CD4-positive, alpha-beta memory T cell (primary cell): Measurements from ENCODE around the gene NOP14. TPM values are rescaled to one million over a fixed set of nuclear protein-coding genes. Genes with fewer than 3 reads are reported as not detected.
A peak's percentile ranks its signal among the peaks of the same experiment; 100 is the strongest.

Source experiments
- CTCF ChIA-PET: fragments of 350-600 bp; sonication (Branson Sonifier 250); formaldehyde crosslinking; loops from one replicate; lab custom pipeline; 2021; ENCODE audit warnings: inconsistent platforms; ENCODE audit not compliant: partially characterized antibody; lab: Charles Lee
- POLR2A ChIA-PET: fragments of 350-600 bp; sonication (Branson Sonifier 250); formaldehyde crosslinking; loops from one replicate; lab custom pipeline; 2021; ENCODE audit not compliant: partially characterized antibody; lab: Charles Lee
- DNase-seq, 5 donors: peaks; one replicate each; pipeline versions ENCODE4 v3.0.0 to v3.0.0-alpha.2; 2020 to 2022; ENCODE audit warnings: mixed read lengths in 1 of 5
- H3K27ac ChIP-seq: one replicate; pipeline ENCODE4 v1.7.0; 2013; ENCODE audit warnings: low read depth, low read length
- H3K27me3 ChIP-seq: 2 replicates; pipeline ENCODE4 v1.7.0; 2013; ENCODE audit warnings: mild to moderate bottlenecking, low read length, moderate library complexity; ENCODE audit not compliant: insufficient read depth
- H3K36me3 ChIP-seq: 2 replicates; pipeline ENCODE4 v1.7.0; 2013; ENCODE audit warnings: mild to moderate bottlenecking, low read length, moderate library complexity; ENCODE audit not compliant: insufficient read depth
- H3K4me1 ChIP-seq: 2 replicates; pipeline ENCODE4 v1.7.0; 2013; ENCODE audit warnings: mild to moderate bottlenecking, low read length, moderate library complexity; ENCODE audit not compliant: insufficient read depth
- H3K4me3 ChIP-seq, 2 donors: one replicate each; pipeline ENCODE4 v1.7.0; 2013; ENCODE audit warnings: low read length in 2 of 2, mild to moderate bottlenecking in 1 of 2
- H3K9me3 ChIP-seq, 2 donors: one replicate each; pipeline ENCODE4 v1.7.0; 2013; ENCODE audit warnings: low read length in 2 of 2, control low read depth in 1 of 2; ENCODE audit not compliant: control insufficient read depth in 1 of 2
- H3K27ac Mint-ChIP-seq, 7 donors: one replicate each; pipeline ENCODE4 v1.8.0; 2020 to 2021; ENCODE audit warnings: mixed read lengths in 7 of 7, mild to moderate bottlenecking in 6 of 7, inconsistent platforms in 3 of 7, moderate library complexity in 3 of 7
- H3K27me3 Mint-ChIP-seq, 2 donors: one replicate each; pipeline ENCODE4 v1.8.0; 2020 to 2021; ENCODE audit warnings: mixed read lengths in 2 of 2
- H3K36me3 Mint-ChIP-seq, 2 donors: one replicate each; pipeline ENCODE4 v1.8.0; 2020 to 2021; ENCODE audit warnings: mixed read lengths in 2 of 2, inconsistent platforms in 1 of 2, mild to moderate bottlenecking in 1 of 2
- H3K4me1 Mint-ChIP-seq, 4 donors: one replicate each; pipeline ENCODE4 v1.8.0; 2020 to 2021; ENCODE audit warnings: mixed read lengths in 4 of 4, mild to moderate bottlenecking in 1 of 4
- H3K4me3 Mint-ChIP-seq, 8 donors: one replicate each; pipeline ENCODE4 v1.8.0; 2020 to 2021; ENCODE audit warnings: mixed read lengths in 8 of 8, mild to moderate bottlenecking in 7 of 8, moderate library complexity in 6 of 8, inconsistent platforms in 3 of 8
- H3K9me3 Mint-ChIP-seq, 8 donors: one replicate each; pipeline ENCODE4 v1.8.0; 2020 to 2021; ENCODE audit warnings: mixed read lengths in 8 of 8, mild to moderate bottlenecking in 5 of 8, inconsistent platforms in 3 of 8, moderate library complexity in 1 of 8
- intact Hi-C: fragments of 100-400 bp; cut with micrococcal nuclease; formaldehyde crosslinking; loops from one replicate; pipeline ENCODE4 v1.15.1; 2023
- polyA plus RNA-seq, 2 donors: library from polyadenylated mRNA; unstranded; fragments of 300-500 nt; fragmentation: Illumina TruSeq; gene quantifications; one replicate each; pipeline ENCODE4 v1.2.3, GENCODE V29; 2021
- total RNA-seq, 2 experiments: library from RNA; stranded (reverse); gene quantifications; one replicate each; pipeline ENCODE4 v1.2.3, GENCODE V29; 2021

The NOP14 gene
- total and polyA plus RNA-seq, 4 experiments from 2014 or later: 2.6 to 41.4 (median 38.4) TPM

DNA sequence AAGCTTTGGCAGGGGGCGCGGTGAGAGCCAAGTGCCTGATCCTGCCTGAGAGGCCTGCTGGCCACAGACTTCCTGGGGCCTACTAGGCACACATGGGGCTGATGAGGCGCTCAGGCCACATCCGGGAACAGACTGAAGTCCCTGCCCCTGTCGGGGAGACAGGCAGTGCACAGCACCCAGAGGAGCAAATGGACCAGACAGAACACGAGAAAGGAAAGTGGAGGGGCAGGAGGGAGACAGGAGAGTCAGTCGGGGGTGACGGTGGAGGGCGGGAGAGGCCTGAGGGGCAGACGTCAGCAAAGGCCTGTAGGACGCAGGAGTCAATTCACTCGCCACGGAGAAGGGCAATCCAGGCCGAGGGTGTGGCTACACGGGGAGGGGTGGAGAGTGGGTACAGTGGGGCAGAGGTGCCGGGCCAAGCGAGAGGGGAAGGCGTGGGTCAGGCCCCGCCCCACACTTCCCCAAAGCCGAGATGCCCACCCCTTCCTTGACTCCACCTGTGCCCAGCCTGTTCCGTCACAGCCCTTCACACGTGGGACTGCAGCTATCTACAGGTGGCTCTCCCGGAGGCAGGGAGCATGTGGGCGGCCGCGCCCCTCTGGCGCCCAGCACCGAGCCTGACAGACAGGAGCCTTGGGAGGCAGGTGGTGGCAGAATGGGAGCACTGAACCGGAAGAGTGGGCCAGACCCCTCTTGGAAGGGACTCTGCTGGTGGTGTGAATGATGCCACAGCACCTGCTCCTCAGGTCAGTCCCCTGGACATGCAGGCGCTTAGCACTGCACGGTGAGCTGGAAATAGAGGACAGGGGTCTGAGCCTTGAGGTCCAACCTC is 20.5 kb downstream of the NOP14 start:
- no peak overlapping the region for H3K4me3 ChIP-seq
- no peaks in the 10 kb centered on the region for H3K9me3 ChIP-seq
- peak in 4 of 5 donors; percentile 17 to 57 (median 24) for DNase-seq
- no peaks in the 10 kb centered on the region for H3K27me3 Mint-ChIP-seq
- peaks cover 82% of the 10 kb centered on the region for H3K36me3 ChIP-seq
- peaks cover 3% of the 10 kb centered on the region for H3K4me1 ChIP-seq
- no peaks in the 10 kb centered on the region for H3K27me3 ChIP-seq
- CTCF ChIA-PET: interaction anchor here (2.2 kb wide), 1 partner anchor 11 kb away, joined by 7 read pairs; no protein-coding TSS in a partner anchor
- POLR2A ChIA-PET: interaction anchor here (1.9 to 3.1 kb wide), 2 partner anchors 7 to 21 kb away, joined by 4 to 24 read pairs; partner anchors contain the start of genes GRK4 and NOP14
- H3K27ac Mint-ChIP-seq: peak overlapping the region in 6 of 7 donors; percentile 39 to 92 (median 80)
- no peaks in the 10 kb centered on the region for H3K9me3 Mint-ChIP-seq
- intact Hi-C loops: no loop called here
- H3K4me3 Mint-ChIP-seq: peak overlapping the region in 4 of 8 donors; percentile 1 to 36 (median 34)
- H3K4me1 Mint-ChIP-seq: peaks cover 9 to 25% (median 15%) of the 10 kb centered on the region in 4 donors
- peaks cover 41 to 73% of the 10 kb centered on the region in 2 donors for H3K36me3 Mint-ChIP-seq
- peak overlapping the region; percentile 25 for H3K27ac ChIP-seq

DNA sequence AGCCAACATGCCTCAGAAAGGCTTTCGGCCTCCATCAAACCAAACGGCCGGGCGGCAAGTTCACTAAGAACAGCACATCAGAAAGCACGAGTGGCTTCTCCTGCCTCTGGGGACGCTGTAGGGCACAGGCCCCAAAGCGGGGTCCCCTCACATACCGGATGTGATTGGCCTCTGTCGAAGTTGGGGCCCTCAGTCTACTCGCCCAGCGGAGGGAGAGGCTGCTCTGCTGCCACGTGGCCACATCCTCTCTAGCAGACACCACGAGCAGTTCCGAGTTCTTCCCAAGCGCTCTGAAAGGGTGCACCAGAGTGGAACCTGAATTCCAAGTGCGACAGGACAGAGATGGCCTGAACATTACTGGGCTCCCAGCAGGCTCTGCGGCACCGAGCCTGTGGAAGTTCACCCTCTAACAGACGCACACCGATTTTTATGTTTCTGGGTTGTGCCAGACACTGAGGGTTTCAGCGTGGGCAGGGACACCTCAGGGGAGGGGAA is 21.1 kb downstream of the NOP14 start:
- Histone ChIP-seq H3K27me3 (no peaks in the 10 kb centered on the region), H3K4me3 (no peak overlapping the region), H3K4me1 (peaks cover 9% of the 10 kb centered on the region), H3K36me3 (peaks cover 75% of the 10 kb centered on the region), H3K27ac (no peak overlapping the region), H3K9me3 (no peaks in the 10 kb centered on the region)
- Mint-ChIP-seq H3K27ac (peak overlapping the region in 6 of 7 donors; percentile 39 to 92 (median 78)), H3K36me3 (peaks cover 38 to 71% of the 10 kb centered on the region in 2 donors), H3K4me1 (peaks cover 12 to 30% (median 21%) of the 10 kb centered on the region in 4 donors), H3K4me3 (peak overlapping the region in 4 of 8 donors; percentile 1 to 36 (median 34)), H3K9me3 (no peaks in the 10 kb centered on the region), H3K27me3 (no peaks in the 10 kb centered on the region)
- ChIA-PET CTCF (interaction anchor here (2.2 kb wide), 1 partner anchor 12 kb away, joined by 7 read pairs; no protein-coding TSS in a partner anchor), POLR2A (interaction anchor here (1.2 kb wide), 1 partner anchor 10 kb away, joined by 3 read pairs; no protein-coding TSS in a partner anchor)
- no peak for DNase-seq
- intact Hi-C loops: no loop called here

DNA sequence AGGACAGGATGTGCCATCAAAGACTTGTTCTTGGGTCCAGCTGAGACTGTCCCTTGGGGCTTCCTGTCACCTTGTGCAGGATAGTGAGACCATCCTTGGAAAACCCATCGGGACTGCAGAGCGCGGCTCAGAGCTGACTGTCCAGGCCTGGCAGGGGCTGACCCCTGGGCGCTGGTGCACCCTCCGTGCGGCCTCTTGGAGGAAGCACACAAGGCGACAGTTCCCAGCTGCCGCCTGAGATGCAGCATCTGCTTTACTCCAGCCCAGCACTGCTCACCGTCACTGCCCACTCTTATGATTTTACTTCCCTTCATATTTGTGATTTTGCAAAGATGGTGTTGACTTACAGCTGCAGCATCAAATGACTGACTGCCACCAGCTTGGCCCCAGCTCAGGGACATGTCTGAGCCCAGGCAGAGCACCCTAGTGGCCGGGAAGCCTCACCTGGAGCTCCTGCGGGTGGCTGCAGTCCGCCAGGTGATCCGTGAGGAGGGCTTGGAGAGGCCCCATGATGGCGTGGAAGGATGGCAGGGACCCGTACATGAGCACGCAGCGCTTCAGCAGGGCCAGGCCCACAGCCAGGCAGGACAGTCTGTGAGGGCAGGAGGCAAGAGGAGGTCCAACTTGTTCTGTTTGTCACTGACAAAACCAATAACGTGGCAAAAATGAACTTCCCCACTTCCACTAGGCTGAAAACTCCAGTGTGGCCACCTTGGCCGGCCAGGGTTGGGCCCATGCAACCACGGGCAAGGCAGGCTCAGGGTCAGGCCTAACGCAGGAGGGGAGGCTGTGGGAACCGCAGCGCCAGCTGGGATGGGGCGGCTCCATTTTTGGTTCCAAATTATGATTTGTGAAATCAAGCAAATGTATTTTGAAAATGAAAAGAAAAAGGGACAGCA is 21.8 kb downstream of the NOP14 start:
- POLR2A ChIA-PET: interaction anchor here (1.2 kb wide), 1 partner anchor 9 kb away, joined by 3 read pairs; no protein-coding TSS in a partner anchor
- Histone ChIP-seq H3K9me3 (no peaks in the 10 kb centered on the region), H3K36me3 (peaks cover 68% of the 10 kb centered on the region), H3K27me3 (no peaks in the 10 kb centered on the region), H3K27ac (no peak overlapping the region), H3K4me1 (peaks cover 16% of the 10 kb centered on the region), H3K4me3 (no peak overlapping the region)
- peak overlapping the region in 3 of 7 donors; percentile 52 to 78 (median 52) for H3K27ac Mint-ChIP-seq
- peaks cover 31 to 71% of the 10 kb centered on the region in 2 donors for H3K36me3 Mint-ChIP-seq
- peaks cover 18 to 37% (median 28%) of the 10 kb centered on the region in 4 donors for H3K4me1 Mint-ChIP-seq
- intact Hi-C loops: no loop called here
- no peak overlapping the region for H3K4me3 Mint-ChIP-seq
- CTCF ChIA-PET: no interaction called here
- DNase-seq: no peak
- H3K9me3 Mint-ChIP-seq: no peaks in the 10 kb centered on the region
- no peaks in the 10 kb centered on the region for H3K27me3 Mint-ChIP-seq

DNA sequence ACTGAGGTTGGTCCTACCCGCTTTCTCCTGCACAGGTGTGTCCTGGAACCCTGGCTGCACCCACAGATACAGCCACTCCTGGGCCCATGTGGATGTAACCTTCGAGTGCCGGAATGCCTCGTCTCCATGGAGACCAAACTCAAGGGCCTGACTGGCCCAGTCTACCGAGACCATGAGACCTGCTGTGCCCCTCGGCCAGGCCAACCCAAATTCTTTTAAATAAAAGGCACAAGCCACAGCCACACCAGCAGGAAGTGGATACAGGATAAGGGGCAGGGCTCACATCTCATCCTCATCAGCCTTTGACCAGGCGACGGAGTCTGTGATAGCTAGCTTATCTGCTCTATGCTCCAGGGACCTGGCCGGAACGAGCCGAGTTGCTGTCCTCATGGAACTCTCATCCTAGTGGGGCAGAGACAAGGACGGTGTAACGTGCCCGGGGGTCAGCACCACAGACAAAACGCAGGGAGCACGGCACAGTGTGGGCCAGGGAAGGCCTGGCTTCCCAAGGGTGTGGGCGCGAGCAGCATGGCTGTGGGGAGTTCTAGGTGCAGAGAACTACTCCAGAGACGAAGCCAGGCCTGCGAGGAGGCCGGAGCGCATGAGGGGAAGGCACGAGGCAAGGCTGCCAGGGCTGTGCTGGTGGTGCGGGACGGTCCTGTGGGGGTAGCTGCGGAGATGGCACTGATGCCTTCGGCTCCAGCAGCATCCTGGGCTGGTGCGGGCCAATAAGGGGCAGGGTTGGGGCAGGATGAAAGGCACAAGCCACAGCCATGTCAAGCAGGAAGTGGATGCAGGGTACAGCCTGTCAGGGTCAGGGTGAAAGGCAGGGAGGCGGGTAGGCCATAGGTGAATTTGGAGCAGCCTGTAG is 22.7 kb downstream of the NOP14 start:
- peaks cover 63% of the 10 kb centered on the region for H3K36me3 ChIP-seq
- H3K27me3 Mint-ChIP-seq: no peaks in the 10 kb centered on the region
- peaks cover 25% of the 10 kb centered on the region for H3K4me1 ChIP-seq
- no peaks in the 10 kb centered on the region for H3K9me3 ChIP-seq
- H3K4me3 Mint-ChIP-seq: peak overlapping the region in 1 of 8 donors; percentile 50
- H3K27me3 ChIP-seq: no peaks in the 10 kb centered on the region
- no peak overlapping the region for H3K4me3 ChIP-seq
- ChIA-PET POLR2A (interaction anchor here (1.2 kb wide), 1 partner anchor 8 kb away, joined by 3 read pairs; no protein-coding TSS in a partner anchor), CTCF (no interaction called here)
- H3K9me3 Mint-ChIP-seq: no peaks in the 10 kb centered on the region
- H3K27ac ChIP-seq: no peak overlapping the region
- intact Hi-C loops: no loop called here
- no peak for DNase-seq
- H3K4me1 Mint-ChIP-seq: peaks cover 26 to 46% (median 37%) of the 10 kb centered on the region in 4 donors
- H3K36me3 Mint-ChIP-seq: peaks cover 27 to 73% of the 10 kb centered on the region in 2 donors
- peak overlapping the region in 2 of 7 donors; percentile 52 to 73 for H3K27ac Mint-ChIP-seq

DNA sequence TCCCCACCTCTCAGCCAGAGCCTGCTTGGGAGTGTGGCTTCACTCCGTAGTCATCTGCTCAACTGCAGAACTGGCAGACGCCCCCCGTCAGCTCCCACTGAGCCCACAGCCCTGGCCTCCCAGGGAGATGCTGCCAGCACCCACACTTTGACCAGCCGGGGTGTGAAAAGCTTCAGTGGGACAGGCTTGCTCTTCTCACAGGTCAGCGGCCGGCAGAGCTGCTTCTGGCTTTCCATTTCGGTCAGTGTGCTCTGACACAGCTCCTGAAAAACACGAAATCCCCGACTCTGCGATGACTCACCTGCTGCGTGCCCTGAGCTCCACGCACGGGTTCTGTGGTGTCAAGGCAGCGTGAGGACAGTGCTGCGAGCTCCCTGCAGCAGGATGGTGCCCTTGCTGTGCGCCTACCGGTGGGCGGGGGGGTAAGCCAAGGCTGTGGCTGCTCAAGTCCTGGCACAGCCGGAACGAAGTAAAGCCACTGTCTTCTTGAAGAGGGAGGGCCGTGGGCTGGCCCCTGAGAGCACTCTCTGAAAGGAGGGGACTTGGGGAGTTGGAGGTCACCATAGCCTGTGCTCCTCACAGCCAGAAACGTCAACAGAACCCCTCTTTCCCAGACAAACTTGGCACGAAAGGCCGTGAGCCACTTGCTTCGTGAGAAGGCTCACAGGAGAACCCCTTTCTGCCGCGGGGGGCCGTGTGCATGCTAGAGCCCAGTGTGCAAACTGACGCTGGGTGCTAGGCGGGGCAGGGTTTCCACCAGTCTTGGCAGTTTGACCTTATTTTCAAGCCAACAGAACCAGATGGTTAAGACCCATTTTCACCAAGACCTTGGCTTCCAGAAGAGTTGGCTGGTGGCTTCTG is 23.6 kb downstream of the NOP14 start:
- Histone ChIP-seq H3K4me1 (peaks cover 27% of the 10 kb centered on the region), H3K27me3 (no peaks in the 10 kb centered on the region), H3K36me3 (peaks cover 55% of the 10 kb centered on the region), H3K9me3 (no peaks in the 10 kb centered on the region), H3K27ac (no peak overlapping the region), H3K4me3 (no peak overlapping the region)
- ChIA-PET POLR2A (interaction anchor here (5.4 kb wide), 1 partner anchor 22 kb away, joined by 82 read pairs; the partner anchor contains the start of genes GRK4 and NOP14), CTCF (no interaction called here)
- Mint-ChIP-seq H3K27me3 (no peaks in the 10 kb centered on the region), H3K9me3 (no peaks in the 10 kb centered on the region), H3K4me3 (peak overlapping the region in 2 of 8 donors; percentile 13 to 25), H3K36me3 (peaks cover 24 to 68% of the 10 kb centered on the region in 2 donors), H3K4me1 (peaks cover 27 to 49% (median 39%) of the 10 kb centered on the region in 4 donors), H3K27ac (peak overlapping the region in 4 of 7 donors; percentile 31 to 68 (median 54))
- intact Hi-C loops: loop anchor here (10.0 kb wide), 1 partner anchor 405 kb away; the partner anchor contains the start of gene FAM193A
- DNase-seq: no peak
